IMR-90 (cell line): ENCODE measurements around the gene IRS2. TPM values are rescaled to one million over a fixed set of nuclear protein-coding genes. Genes with fewer than 3 reads are reported as not detected.

Experiments
- ATAC-seq: fragments of 200-7000 bp; cut with Tn5 transposase; 2 replicates; pipeline ENCODE4 v1.9.1; 2020; ENCODE audit warnings: low read depth, mild to moderate bottlenecking, moderate library complexity
- BruUV-seq: library from RNA; stranded (reverse); fragments of 400-500 nt; replicated peaks from 2 replicates; lab custom pipeline; 2021; lab: Mats Ljungman, UMichigan
- CTCF ChIA-PET: fragments of 300-600 bp; formaldehyde crosslinking; extraction: SDS; loops from one replicate; lab custom pipeline; 2021; ENCODE audit warnings: antibody characterized with exemption; lab: Yijun Ruan, JAX
- POLR2A ChIA-PET: fragments of 300-600 bp; sonication (Branson Sonifier 250); formaldehyde crosslinking; loops from one replicate; lab custom pipeline; 2022; ENCODE audit warnings: antibody characterized with exemption; ENCODE audit not compliant: unreplicated experiment; lab: Charles Lee
- DNase-seq: peaks from one replicate; pipeline ENCODE4 v3.0.0; 2013
- H2AFZ ChIP-seq: replicated peaks from 2 replicates; pipeline ENCODE3; 2013; ENCODE audit warnings: low read length, mild to moderate bottlenecking; ENCODE audit not compliant: poor library complexity
- H2AK5ac ChIP-seq: 2 replicates; pipeline ENCODE4 v1.6.1; 2013; ENCODE audit warnings: low read depth, low read length, inconsistent platforms
- H2AK9ac ChIP-seq: replicated peaks from 2 replicates; pipeline ENCODE3; 2013; ENCODE audit warnings: mild to moderate bottlenecking, low read depth, low read length, moderate library complexity; ENCODE audit not compliant: poor library complexity
- H2BK120ac ChIP-seq: 2 replicates; pipeline ENCODE4 v1.6.1; 2013; ENCODE audit warnings: low read depth, low read length, inconsistent platforms
- H2BK15ac ChIP-seq: 3 replicates; pipeline ENCODE4 v1.6.1; 2013; ENCODE audit warnings: low read depth, low read length, inconsistent platforms
- H2BK20ac ChIP-seq: 2 replicates; pipeline ENCODE4 v1.6.1; 2013; ENCODE audit warnings: low read depth, mild to moderate bottlenecking, inconsistent platforms, low read length, moderate library complexity
- H2BK5ac ChIP-seq: 2 replicates; pipeline ENCODE4 v1.6.1; 2013; ENCODE audit warnings: mild to moderate bottlenecking, low read depth, low read length, inconsistent platforms; ENCODE audit not compliant: poor library complexity, severe bottlenecking
- H3K14ac ChIP-seq: replicated peaks from 2 replicates; pipeline ENCODE4 v1.6.1; 2013; ENCODE audit warnings: low read depth, low read length, inconsistent platforms
- H3K18ac ChIP-seq: 2 replicates; pipeline ENCODE4 v1.6.1; 2013; ENCODE audit warnings: low read depth, low read length, control low read depth
- H3K23ac ChIP-seq: 2 replicates; pipeline ENCODE4 v1.6.1; 2013; ENCODE audit warnings: low read depth, low read length, inconsistent platforms
- H3K27ac ChIP-seq: 2 replicates; pipeline ENCODE4 v1.5.1; 2013; ENCODE audit warnings: mild to moderate bottlenecking, control low read depth, low read length; ENCODE audit not compliant: insufficient read depth
- H3K27me3 ChIP-seq: 2 replicates; pipeline ENCODE4 v1.6.1; 2013; ENCODE audit warnings: low read length; ENCODE audit not compliant: control insufficient read depth, insufficient read depth
- H3K36me3 ChIP-seq: 2 replicates; pipeline ENCODE4 v1.6.1; 2013; ENCODE audit warnings: low read length, mixed read lengths; ENCODE audit not compliant: control insufficient read depth, insufficient read depth
- H3K4ac ChIP-seq: 2 replicates; pipeline ENCODE4 v1.6.1; 2013; ENCODE audit warnings: low read depth, low read length, inconsistent platforms
- H3K4me1 ChIP-seq: 2 replicates; pipeline ENCODE4 v1.6.1; 2013; ENCODE audit warnings: low read length, mixed read lengths; ENCODE audit not compliant: control insufficient read depth, insufficient read depth
- H3K4me2 ChIP-seq: 2 replicates; pipeline ENCODE4 v1.6.1; 2013; ENCODE audit warnings: low read depth, mild to moderate bottlenecking, control low read depth, low read length, moderate library complexity
- H3K4me3 ChIP-seq: 2 replicates; pipeline ENCODE4 v1.5.1; 2013; ENCODE audit warnings: low read depth, mild to moderate bottlenecking, control low read depth, low read length, moderate library complexity; ENCODE audit not compliant: insufficient read depth
- H3K56ac ChIP-seq: 2 replicates; pipeline ENCODE4 v1.6.1; 2013; ENCODE audit warnings: low read length, inconsistent platforms; ENCODE audit not compliant: insufficient read depth; ENCODE audit errors: extremely low read depth
- H3K79me1 ChIP-seq, 2 experiments: 2 replicates each; pipeline ENCODE4 v1.6.1; 2013; ENCODE audit warnings: low read length in 2 of 2, inconsistent platforms in 1 of 2, low read depth in 1 of 2
- H3K9ac ChIP-seq: 2 replicates; pipeline ENCODE4 v1.6.1; 2013; ENCODE audit warnings: low read depth, low read length, control low read depth
- H3K9me1 ChIP-seq: 2 replicates; pipeline ENCODE4 v1.6.1; 2013; ENCODE audit warnings: low read length, inconsistent platforms; ENCODE audit not compliant: insufficient read depth
- H3K9me3 ChIP-seq: 2 replicates; pipeline ENCODE4 v1.6.1; 2013; ENCODE audit warnings: low read length; ENCODE audit not compliant: control insufficient read depth, insufficient read depth
- H4K20me1 ChIP-seq: 2 replicates; pipeline ENCODE4 v1.6.1; 2013; ENCODE audit warnings: low read length, inconsistent platforms; ENCODE audit not compliant: insufficient read depth
- H4K5ac ChIP-seq: 2 replicates; pipeline ENCODE4 v1.6.1; 2013; ENCODE audit warnings: mild to moderate bottlenecking, low read depth, low read length, control low read depth
- H4K8ac ChIP-seq, 2 experiments: 2 replicates each; pipeline ENCODE4 v1.6.1; 2013; ENCODE audit warnings: low read depth in 2 of 2, low read length in 2 of 2, control low read depth in 1 of 2, inconsistent platforms in 1 of 2
- H4K91ac ChIP-seq: 2 replicates; pipeline ENCODE4 v1.6.1; 2013; ENCODE audit warnings: low read depth, low read length, inconsistent platforms; ENCODE audit not compliant: insufficient read depth
- CEBPB ChIP-seq: IDR thresholded peaks from 2 replicates; pipeline ENCODE4 v1.6.1; 2012; ENCODE audit warnings: low read depth, low read length, improper control_type of control experiment
- MAFK ChIP-seq: IDR thresholded peaks from 2 replicates; pipeline ENCODE4 v1.6.1; 2012; ENCODE audit warnings: low read depth, low read length, improper control_type of control experiment
- MAZ ChIP-seq: IDR thresholded peaks from 2 replicates; pipeline ENCODE4 v1.6.1; 2012; ENCODE audit warnings: low read depth, mild to moderate bottlenecking, low read length, improper control_type of control experiment, moderate library complexity, borderline replicate concordance
- MXI1 ChIP-seq: IDR thresholded peaks from 2 replicates; pipeline ENCODE4 v1.6.1; 2012; ENCODE audit warnings: low read depth, mild to moderate bottlenecking, low read length, moderate library complexity, borderline replicate concordance
- NFE2L2 ChIP-seq: fragments of 150-350 bp; IDR thresholded peaks from 2 replicates; pipeline ENCODE4 v1.6.1; 2016; ENCODE audit warnings: low read depth, mild to moderate bottlenecking, low read length
- RAD21 ChIP-seq: IDR thresholded peaks from 2 replicates; pipeline ENCODE4 v1.6.1; 2012; ENCODE audit warnings: low read length, improper control_type of control experiment
- RFX5 ChIP-seq: IDR thresholded peaks from 2 replicates; pipeline ENCODE4 v1.8.0; 2012; ENCODE audit warnings: low read depth, mild to moderate bottlenecking, low read length, moderate library complexity
- SMC3 ChIP-seq: fragments of 150-350 bp; IDR thresholded peaks from 2 replicates; pipeline ENCODE4 v1.6.1; 2016; ENCODE audit warnings: low read depth, mild to moderate bottlenecking, antibody characterized with exemption, low read length, moderate library complexity
- WGBS, 2 experiments: methylation state at CpG; one replicate each; pipeline versions ENCODE4 v1.1.5 to v1.1.7; 2013; ENCODE audit warnings: missing lambda C conversion rate in 2 of 2; ENCODE audit not compliant: insufficient read length in 1 of 2; ENCODE audit errors: extremely low coverage in 2 of 2; 5-methylcytosine and 5-hydroxymethylcytosine counted together
- dilution Hi-C: fragments of 300-500 bp; cut with HindIII; formaldehyde crosslinking; loops from one replicate; pipeline ENCODE4 v1.14.3; 2018; ENCODE audit warnings: low sequenced_read_pairs; ENCODE audit not compliant: unreplicated experiment
- in situ Hi-C: fragments of 300-500 bp; cut with MboI; formaldehyde crosslinking; loops from 3 replicates; pipeline ENCODE4 v1.14.3; 2019; ENCODE audit warnings: low sequenced_read_pairs, inconsistent platforms, mixed read lengths
- intact Hi-C: fragments of 100-400 bp; cut with micrococcal nuclease; formaldehyde crosslinking; loops from 2 replicates; pipeline ENCODE4 v1.10.0; 2022
- polyA plus RNA-seq, 3 experiments: library from polyadenylated mRNA; depleted of rRNA; stranded (reverse); fragments of >200 nt; gene quantifications; 2 replicates each; pipeline ENCODE4 v1.2.3, GENCODE V29; 2012; ENCODE audit warnings: low replicate concordance in 1 of 3
- total RNA-seq: library from RNA; depleted of rRNA; stranded (reverse); fragments of >200 nt; gene quantifications from 2 replicates; pipeline ENCODE4 v1.2.3, GENCODE V29; 2012
- TF ChIP-seq, protein P1 (sequence below): fragments of 150-350 bp; IDR thresholded peaks from 2 replicates; pipeline ENCODE4 v1.6.1; 2016; ENCODE audit warnings: low read depth, mild to moderate bottlenecking, low read length, moderate library complexity, borderline replicate concordance

Gene IRS2
- total and polyA plus RNA-seq, 2 of the 4 experiments (the other 2 are of a cell fraction) = 0.36 to 1.4 TPM

DNA sequence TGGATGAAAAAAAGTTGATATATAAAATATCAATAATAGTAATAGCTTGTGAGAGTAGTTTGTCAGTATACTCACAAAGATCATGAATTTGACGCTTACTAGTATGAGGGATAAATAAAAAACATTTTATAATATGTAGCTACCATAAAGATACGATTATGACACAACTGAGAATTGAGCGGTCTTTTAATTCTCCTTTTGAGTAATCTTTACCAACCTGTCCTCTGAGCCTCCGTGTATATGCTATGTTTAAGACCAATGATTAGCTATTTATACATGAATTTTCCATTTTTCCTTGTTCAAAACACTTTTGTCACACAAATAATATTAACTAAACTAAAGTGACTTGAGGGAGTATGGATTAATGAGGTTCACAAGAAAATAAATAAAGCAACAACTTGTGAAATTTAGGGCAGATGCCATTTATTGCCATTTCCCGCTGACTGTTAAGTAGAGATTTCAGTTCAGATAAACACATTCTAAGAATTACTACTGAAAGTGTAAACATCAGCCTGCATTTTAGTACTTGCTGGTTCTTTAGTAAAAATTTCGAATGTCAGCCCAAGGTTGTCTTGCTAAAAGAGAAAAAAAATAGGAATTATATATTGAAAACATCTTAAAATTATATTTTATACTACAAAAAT lies 6.2 kb upstream of the IRS2 start:
- BruUV-seq = no TSS peak
- no peak for ATAC-seq
- Histone ChIP-seq H3K4me1 (peaks cover 3% of the 10 kb centered on the region), H3K56ac (no peak overlapping the region), H4K8ac (no peak overlapping the region), H3K9me3 (no peaks in the 10 kb centered on the region), H3K79me1 (no peaks in the 10 kb centered on the region), H3K27me3 (peaks cover 12% of the 10 kb centered on the region), H3K27ac (no peak overlapping the region), H4K91ac (no peak overlapping the region), H3K18ac (no peak overlapping the region), H3K9me1 (no peaks in the 10 kb centered on the region), H2AK5ac (no peak overlapping the region), H2BK15ac (no peak overlapping the region), H3K4me3 (no peak overlapping the region), H3K36me3 (no peaks in the 10 kb centered on the region), H2AK9ac (no peak overlapping the region), H4K5ac (no peak overlapping the region), H3K4ac (no peak overlapping the region), H3K23ac (no peak overlapping the region), H3K4me2 (no peak overlapping the region), H4K20me1 (no peaks in the 10 kb centered on the region), H3K14ac (no peak overlapping the region), H2BK120ac (no peak overlapping the region), H2BK20ac (no peak overlapping the region), H3K9ac (no peak overlapping the region), H2BK5ac (no peak overlapping the region), H2AFZ (no peak overlapping the region)
- WGBS, 2 experiments = no CpG with 5 or more reads among the region's 6 CpGs
- ChIA-PET CTCF (no interaction called here), POLR2A (no interaction called here)
- TF ChIP-seq NFE2L2 (no peak), MAZ (no peak), SMC3 (no peak), RFX5 (no peak), MAFK (no peak), CEBPB (no peak), MXI1 (no peak), RAD21 (no peak)
- TF ChIP-seq, protein P1, sequence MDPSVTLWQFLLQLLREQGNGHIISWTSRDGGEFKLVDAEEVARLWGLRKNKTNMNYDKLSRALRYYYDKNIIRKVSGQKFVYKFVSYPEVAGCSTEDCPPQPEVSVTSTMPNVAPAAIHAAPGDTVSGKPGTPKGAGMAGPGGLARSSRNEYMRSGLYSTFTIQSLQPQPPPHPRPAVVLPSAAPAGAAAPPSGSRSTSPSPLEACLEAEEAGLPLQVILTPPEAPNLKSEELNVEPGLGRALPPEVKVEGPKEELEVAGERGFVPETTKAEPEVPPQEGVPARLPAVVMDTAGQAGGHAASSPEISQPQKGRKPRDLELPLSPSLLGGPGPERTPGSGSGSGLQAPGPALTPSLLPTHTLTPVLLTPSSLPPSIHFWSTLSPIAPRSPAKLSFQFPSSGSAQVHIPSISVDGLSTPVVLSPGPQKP = no peak
- in situ Hi-C loops (no loop called here), dilution Hi-C loops (loop anchor here (25.0 kb wide), 1 partner anchor 320 kb away; no protein-coding TSS in a partner anchor), intact Hi-C loops (no loop called here)
- DNase-seq = no peak
